OCI-LY1 (cell line): ENCODE results near the gene DPH1.

ENCODE experiments used
- H2AFZ ChIP-seq: fragments of 200-600 bp; sonication (generic), shearing (Covaris generic); 2 replicates; pipeline ENCODE4 v1.6.0; 2014; ENCODE audit warnings: antibody characterized with exemption, mild to moderate bottlenecking, low read length
- H3F3A ChIP-seq: fragments of 200-600 bp; sonication (generic), shearing (Covaris generic); 2 replicates; pipeline ENCODE4 v1.6.0; 2014; ENCODE audit warnings: mild to moderate bottlenecking, antibody characterized with exemption, low read length, moderate library complexity; ENCODE audit not compliant: insufficient read depth
- H3K27ac ChIP-seq: fragments of 200-600 bp; sonication (generic); 2 replicates; pipeline ENCODE4 v1.5.1; 2014; ENCODE audit warnings: low read length, mixed run types, mild to moderate bottlenecking, low read depth; ENCODE audit not compliant: poor library complexity, severe bottlenecking
- H3K27me3 ChIP-seq: fragments of 200-600 bp; sonication (generic); 2 replicates; pipeline ENCODE4 v1.6.0; 2014; ENCODE audit warnings: antibody characterized with exemption, mild to moderate bottlenecking, low read length, moderate library complexity; ENCODE audit not compliant: insufficient read depth
- H3K36me3 ChIP-seq: fragments of 200-600 bp; sonication (generic); 2 replicates; pipeline ENCODE4 v1.6.1; 2014; ENCODE audit warnings: mild to moderate bottlenecking, antibody characterized with exemption, low read length, moderate library complexity, mixed read lengths; ENCODE audit not compliant: insufficient read depth
- H3K4me1 ChIP-seq: fragments of 200-600 bp; sonication (generic); 2 replicates; pipeline ENCODE4 v1.5.1; 2014; ENCODE audit warnings: mild to moderate bottlenecking, low read length, moderate library complexity; ENCODE audit not compliant: insufficient read depth, severe bottlenecking
- H3K4me2 ChIP-seq: fragments of 200-600 bp; sonication (generic), shearing (Covaris generic); 2 replicates; pipeline ENCODE4 v1.6.1; 2014; ENCODE audit warnings: low read length
- H3K4me3 ChIP-seq: fragments of 200-600 bp; sonication (generic); 2 replicates; pipeline ENCODE4 v1.5.1; 2014; ENCODE audit warnings: low read length, low read depth, mild to moderate bottlenecking, mixed read lengths; ENCODE audit not compliant: poor library complexity, severe bottlenecking
- H3K79me2 ChIP-seq: fragments of 200-600 bp; shearing (Covaris generic); 2 replicates; pipeline ENCODE4 v1.6.1; 2016; ENCODE audit warnings: mixed run types, low read length, mixed read lengths; ENCODE audit not compliant: insufficient read depth
- H3K9ac ChIP-seq: fragments of 200-600 bp; sonication (generic), shearing (Covaris generic); 2 replicates; pipeline ENCODE4 v1.6.1; 2014; ENCODE audit warnings: mild to moderate bottlenecking, low read length, mixed read lengths
- H3K9me2 ChIP-seq: fragments of 200-600 bp; sonication (generic), shearing (Covaris generic); 2 replicates; pipeline ENCODE4 v1.6.1; 2014; ENCODE audit warnings: low read depth, mild to moderate bottlenecking, low read length, mixed read lengths
- H3K9me3 ChIP-seq: fragments of 200-600 bp; shearing (Covaris generic); 2 replicates; pipeline ENCODE4 v1.6.1; 2014; ENCODE audit warnings: low read length, mixed read lengths
- H4K20me1 ChIP-seq: fragments of 200-600 bp; sonication (generic), shearing (Covaris generic); 2 replicates; pipeline ENCODE4 v1.6.0; 2016; ENCODE audit warnings: mild to moderate bottlenecking, low read length; ENCODE audit not compliant: insufficient read depth
- EZH2 ChIP-seq: fragments of 200-600 bp; sonication (generic), shearing (Covaris generic); IDR thresholded peaks from 2 replicates; pipeline ENCODE4 v1.8.0; 2017; ENCODE audit warnings: borderline replicate concordance, mixed run types, mild to moderate bottlenecking, antibody characterized with exemption, low read length, moderate library complexity, mixed read lengths
- TF ChIP-seq, protein P1 (sequence below): fragments of 200-600 bp; sonication (generic), shearing (Covaris generic); IDR thresholded peaks from 2 replicates; pipeline ENCODE4 v1.5.1; 2017; ENCODE audit warnings: mild to moderate bottlenecking, antibody characterized with exemption, low read length, moderate library complexity, mixed read lengths

The DPH1 gene

DNA sequence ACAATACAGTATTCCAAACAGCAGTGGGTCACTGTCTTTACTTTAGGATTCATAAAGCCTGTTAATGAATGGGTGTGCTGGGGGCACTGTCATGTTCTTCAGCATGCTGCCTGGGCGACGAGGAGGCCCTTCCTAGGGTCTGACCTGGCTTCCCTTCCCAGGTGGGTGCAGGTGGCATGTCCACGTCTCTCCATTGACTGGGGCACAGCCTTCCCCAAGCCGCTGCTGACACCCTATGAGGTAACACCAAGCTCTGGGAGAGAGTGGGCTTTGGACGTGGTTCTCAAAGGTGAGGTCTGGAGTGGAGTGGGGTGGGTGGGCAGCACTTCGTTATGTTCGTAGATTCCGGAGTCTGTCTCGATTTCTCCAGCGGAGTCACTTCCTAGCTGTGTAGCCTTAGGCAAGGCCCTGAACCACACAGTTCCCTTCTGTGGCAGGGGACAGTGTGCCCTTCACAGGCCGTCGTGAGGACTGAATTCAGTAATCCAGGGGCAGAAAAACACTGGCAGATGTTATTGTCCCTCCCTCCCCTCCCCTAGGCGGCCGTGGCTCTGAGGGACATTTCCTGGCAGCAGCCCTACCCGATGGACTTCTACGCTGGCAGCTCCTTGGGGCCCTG lies 11.1 kb downstream of the DPH1 start:
- H2AFZ ChIP-seq: no peak overlapping the region

DNA sequence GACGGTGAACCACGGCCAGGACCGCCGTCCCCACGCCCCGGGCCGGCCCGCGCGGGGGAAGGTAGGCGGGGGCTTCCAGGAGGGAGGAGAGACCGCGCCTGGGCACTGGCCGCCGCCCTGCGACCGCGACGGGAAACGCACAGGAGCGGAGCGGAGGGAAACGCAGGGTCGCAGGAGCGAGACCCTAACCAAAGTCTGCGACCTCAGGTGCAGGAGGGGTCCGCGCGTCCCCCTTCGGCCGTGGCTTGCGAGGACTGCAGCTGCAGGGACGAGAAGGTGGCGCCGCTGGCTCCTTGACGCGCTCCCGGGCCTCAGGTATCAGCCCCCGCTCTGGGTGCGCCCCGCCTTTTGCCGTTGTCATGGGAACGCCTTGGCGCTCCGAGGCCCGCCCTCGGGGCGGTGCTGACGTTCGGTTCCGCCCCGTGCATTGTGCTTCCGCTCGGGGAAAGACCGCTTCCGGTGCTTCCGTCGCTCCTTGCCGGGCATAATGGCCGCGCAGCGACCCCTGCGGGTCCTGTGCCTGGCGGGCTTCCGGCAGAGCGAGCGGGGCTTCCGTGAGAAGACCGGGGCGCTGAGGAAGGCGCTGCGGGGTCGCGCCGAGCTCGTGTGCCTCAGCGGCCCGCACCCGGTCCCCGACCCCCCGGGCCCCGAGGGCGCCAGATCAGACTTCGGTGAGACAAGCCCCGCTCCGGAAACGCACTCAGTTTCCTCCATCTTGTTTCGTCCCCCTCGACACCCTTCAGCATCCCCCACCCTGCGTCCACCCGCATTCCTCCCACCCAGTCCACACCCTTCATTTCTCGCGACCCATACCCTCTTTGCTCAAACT lies 11.8 kb downstream of the DPH1 start, which contains the start of gene OVCA2:
Gene OVCA2 (plus strand): TSS at position 462 of the 829 bp plus-strand sequence. CDS start 26 bp downstream, at position 488.
- Histone ChIP-seq H3K9ac (peak within 1 kb of the TSS; percentile 89), H4K20me1 (no peaks in the 10 kb centered on the region), H3K27ac (peak within 1 kb of the TSS; percentile 26), H3K9me3 (no peaks in the 10 kb centered on the region), H3K4me3 (peak within 1 kb of the TSS; percentile 83), H3K27me3 (no peaks in the 10 kb centered on the region), H3F3A (no peaks in the 10 kb centered on the region), H3K4me1 (peaks cover 17% of the 10 kb centered on the region), H3K79me2 (no peaks in the 10 kb centered on the region), H3K9me2 (no peaks in the 10 kb centered on the region), H2AFZ (no peak within 1 kb of the TSS), H3K4me2 (peak within 1 kb of the TSS; percentile 90), H3K36me3 (peaks cover 44% of the 10 kb centered on the region)
- no peak for TF ChIP-seq EZH2
- TF ChIP-seq, protein P1, sequence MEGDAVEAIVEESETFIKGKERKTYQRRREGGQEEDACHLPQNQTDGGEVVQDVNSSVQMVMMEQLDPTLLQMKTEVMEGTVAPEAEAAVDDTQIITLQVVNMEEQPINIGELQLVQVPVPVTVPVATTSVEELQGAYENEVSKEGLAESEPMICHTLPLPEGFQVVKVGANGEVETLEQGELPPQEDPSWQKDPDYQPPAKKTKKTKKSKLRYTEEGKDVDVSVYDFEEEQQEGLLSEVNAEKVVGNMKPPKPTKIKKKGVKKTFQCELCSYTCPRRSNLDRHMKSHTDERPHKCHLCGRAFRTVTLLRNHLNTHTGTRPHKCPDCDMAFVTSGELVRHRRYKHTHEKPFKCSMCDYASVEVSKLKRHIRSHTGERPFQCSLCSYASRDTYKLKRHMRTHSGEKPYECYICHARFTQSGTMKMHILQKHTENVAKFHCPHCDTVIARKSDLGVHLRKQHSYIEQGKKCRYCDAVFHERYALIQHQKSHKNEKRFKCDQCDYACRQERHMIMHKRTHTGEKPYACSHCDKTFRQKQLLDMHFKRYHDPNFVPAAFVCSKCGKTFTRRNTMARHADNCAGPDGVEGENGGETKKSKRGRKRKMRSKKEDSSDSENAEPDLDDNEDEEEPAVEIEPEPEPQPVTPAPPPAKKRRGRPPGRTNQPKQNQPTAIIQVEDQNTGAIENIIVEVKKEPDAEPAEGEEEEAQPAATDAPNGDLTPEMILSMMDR: peak; percentile 33

More for the DNA sequence above, 11.1 kb downstream of the DPH1 start:
- Histone ChIP-seq H3K9ac (peak overlapping the region; percentile 17; the same call in 1 of the 2 replicates), H3K4me3 (peak overlapping the region; percentile 83), H3K9me3 (no peaks in the 10 kb centered on the region), H3K4me1 (peaks cover 17% of the 10 kb centered on the region), H3K79me2 (no peaks in the 10 kb centered on the region), H3K27me3 (no peaks in the 10 kb centered on the region), H3F3A (no peaks in the 10 kb centered on the region), H3K27ac (no peak overlapping the region), H3K36me3 (peaks cover 47% of the 10 kb centered on the region), H3K4me2 (peak overlapping the region; percentile 90), H4K20me1 (no peaks in the 10 kb centered on the region), H3K9me2 (no peaks in the 10 kb centered on the region)
- TF ChIP-seq, protein P1: no peak
- no peak for TF ChIP-seq EZH2

DNA sequence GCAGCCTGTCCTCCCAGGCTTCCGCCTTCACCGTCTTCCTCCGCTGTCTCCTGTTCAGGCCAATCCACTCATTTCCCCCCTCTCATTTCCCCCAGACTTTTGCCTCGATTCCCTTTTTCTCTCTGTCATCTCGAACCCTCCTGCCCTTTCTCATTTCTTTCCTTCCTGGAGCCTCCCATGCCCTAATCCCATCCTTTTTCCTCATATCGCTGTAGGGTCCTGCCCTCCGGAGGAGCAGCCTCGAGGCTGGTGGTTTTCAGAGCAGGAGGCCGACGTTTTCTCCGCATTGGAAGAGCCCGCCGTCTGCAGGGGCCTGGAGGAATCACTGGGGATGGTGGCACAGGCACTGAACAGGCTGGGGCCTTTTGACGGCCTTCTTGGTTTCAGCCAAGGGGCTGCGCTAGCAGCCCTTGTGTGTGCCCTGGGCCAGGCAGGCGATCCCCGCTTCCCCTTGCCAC lies 12.5 kb downstream of the DPH1 start:
- H3K9me2 ChIP-seq: no peaks in the 10 kb centered on the region
- peaks cover 17% of the 10 kb centered on the region for H3K4me1 ChIP-seq
- H3K36me3 ChIP-seq: peaks cover 40% of the 10 kb centered on the region
- H3K4me2 ChIP-seq: peak overlapping the region; percentile 90
- no peak overlapping the region for H2AFZ ChIP-seq
- H3K9me3 ChIP-seq: no peaks in the 10 kb centered on the region
- H3K9ac ChIP-seq: peak overlapping the region; percentile 89
- H3K27me3 ChIP-seq: no peaks in the 10 kb centered on the region
- no peaks in the 10 kb centered on the region for H3F3A ChIP-seq
- peak overlapping the region; percentile 26 for H3K27ac ChIP-seq
- no peaks in the 10 kb centered on the region for H4K20me1 ChIP-seq
- TF ChIP-seq EZH2: no peak
- TF ChIP-seq, protein P1: no peak
- peak overlapping the region; percentile 83 for H3K4me3 ChIP-seq
- H3K79me2 ChIP-seq: no peaks in the 10 kb centered on the region
